Right lobe of liver (tissue), 4 donors: ENCODE measurements around the gene SOBP.

Experiments
- CTCF ChIP-seq, 4 donors: fragments of 200-600 bp in 3 of 4; fragments of 450-650 bp in 1 of 4; IDR thresholded peaks; one replicate each; pipeline versions ENCODE4 v1.5.1 to v1.8.0; 2016 to 2022; ENCODE audit warnings: antibody characterized with exemption in 4 of 4, mild to moderate bottlenecking in 2 of 4
- POLR2A ChIP-seq: fragments of 450-650 bp; IDR thresholded peaks from one replicate; pipeline ENCODE4 v1.6.1; 2017; ENCODE audit warnings: antibody characterized with exemption, mild to moderate bottlenecking
- donor health status: DM: no; HTN: no; CAD: no.
- donor health status: DM: no; HTN: no; CAD: no.
- donor health status: DM: no; HTN: yes; CAD: no.

- no peak for TF ChIP-seq CTCF (IDR thresholded peaks at IDR 0.05)
- no peak for TF ChIP-seq POLR2A
Observed at GRCh38 chr6:107523794-107524193, 33.9 kb downstream of the SOBP start.
